ENCODE data around the gene GFOD2.
A peak's percentile ranks its signal among the peaks of the same experiment; 100 is the strongest.
"Not testable (repeated sequence)": the region's sequence is repeated elsewhere in the genome, so short reads cannot be mapped to it uniquely, and the experiment has no call there.

GFOD2 gene

GRCh38 chr16:67702130-67702529 lies 17.0 kb downstream of the GFOD2 start:
- no peak for DNase-seq (ENCODE audit: low spot score)

GRCh38 chr16:67701420-67701819 lies 17.7 kb downstream of the GFOD2 start:
- no peak for DNase-seq (ENCODE audit: low spot score)

DNA sequence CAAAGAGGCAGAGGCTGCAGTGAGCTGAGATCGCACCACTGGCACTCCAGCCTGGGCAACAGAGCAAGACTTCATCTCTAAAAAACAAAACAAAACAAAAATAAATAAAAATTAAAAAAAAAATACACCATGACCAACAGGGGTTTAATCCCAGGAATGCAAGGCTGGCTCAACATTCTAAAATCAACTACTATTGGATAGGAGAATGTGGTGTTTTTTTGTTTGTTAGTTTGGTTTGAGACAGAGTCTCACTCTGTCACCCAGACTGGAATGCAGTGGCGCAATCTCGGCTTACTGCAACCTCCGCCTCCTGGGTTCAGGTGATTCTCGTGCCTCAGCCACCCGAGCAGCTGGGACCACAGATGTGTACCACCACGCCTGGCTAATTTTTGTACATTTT lies 19.9 kb downstream of the GFOD2 start:
- no peak for DNase-seq (ENCODE audit: low spot score)

DNA sequence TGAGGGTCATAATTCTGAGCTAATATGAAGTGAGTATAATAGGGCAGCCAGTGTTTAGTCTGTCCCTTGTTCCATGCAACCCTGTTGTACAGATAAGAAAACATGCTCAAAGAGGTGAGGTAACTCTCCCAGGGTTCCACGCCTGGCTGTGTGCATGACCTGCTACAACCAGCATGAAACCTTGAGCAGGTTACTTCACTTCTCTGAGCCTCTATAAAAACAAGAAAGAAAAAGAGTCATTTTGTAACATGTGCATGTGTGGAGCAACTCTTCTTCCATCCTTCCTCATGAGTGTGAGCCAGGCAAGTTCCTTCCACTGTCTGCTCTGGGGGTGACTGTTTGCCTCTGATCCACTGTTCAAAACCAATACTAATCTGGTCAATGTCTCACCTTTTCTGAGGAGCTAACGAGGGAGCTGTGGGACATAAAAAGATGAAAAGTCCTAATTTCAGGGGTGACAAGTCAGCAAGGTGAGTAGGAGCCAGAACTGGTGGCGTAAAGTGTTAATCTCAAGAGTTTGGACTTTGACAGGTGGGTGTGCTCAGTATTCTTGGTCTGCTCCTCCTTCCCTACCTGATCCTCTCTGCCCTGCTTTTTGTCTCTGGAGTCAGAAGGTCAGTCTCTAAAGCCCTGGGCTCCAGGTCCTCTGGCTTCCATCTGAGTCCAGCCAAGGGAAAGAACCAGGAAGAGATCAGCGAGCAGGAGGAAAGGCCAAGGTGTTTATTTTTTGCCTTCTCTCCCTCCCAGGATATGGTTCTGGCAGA lies 21.5 kb downstream of the GFOD2 start:
- DNase-seq (ENCODE audit: low spot score): no peak

DNA sequence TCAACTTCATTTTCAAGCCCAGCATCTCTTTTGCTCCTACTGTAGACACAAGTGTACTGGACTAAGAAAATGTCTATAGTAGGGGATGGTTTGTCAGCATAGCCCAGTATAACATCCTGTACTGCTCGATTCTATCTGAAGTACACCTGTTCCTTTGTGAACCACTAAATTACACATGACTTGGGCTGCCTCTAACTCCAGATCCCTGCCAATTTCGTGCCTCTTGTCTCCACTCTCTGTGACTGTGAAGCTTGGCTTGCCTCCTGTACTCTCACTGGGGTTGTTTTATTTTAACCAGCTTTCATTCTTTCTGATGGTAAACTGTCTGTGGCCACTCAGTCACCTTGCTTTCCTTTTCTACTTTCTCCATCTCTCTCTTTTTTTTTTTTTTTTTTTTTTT lies 24.5 kb downstream of the GFOD2 start:
- DNase-seq (ENCODE audit: low spot score): no peak

DNA sequence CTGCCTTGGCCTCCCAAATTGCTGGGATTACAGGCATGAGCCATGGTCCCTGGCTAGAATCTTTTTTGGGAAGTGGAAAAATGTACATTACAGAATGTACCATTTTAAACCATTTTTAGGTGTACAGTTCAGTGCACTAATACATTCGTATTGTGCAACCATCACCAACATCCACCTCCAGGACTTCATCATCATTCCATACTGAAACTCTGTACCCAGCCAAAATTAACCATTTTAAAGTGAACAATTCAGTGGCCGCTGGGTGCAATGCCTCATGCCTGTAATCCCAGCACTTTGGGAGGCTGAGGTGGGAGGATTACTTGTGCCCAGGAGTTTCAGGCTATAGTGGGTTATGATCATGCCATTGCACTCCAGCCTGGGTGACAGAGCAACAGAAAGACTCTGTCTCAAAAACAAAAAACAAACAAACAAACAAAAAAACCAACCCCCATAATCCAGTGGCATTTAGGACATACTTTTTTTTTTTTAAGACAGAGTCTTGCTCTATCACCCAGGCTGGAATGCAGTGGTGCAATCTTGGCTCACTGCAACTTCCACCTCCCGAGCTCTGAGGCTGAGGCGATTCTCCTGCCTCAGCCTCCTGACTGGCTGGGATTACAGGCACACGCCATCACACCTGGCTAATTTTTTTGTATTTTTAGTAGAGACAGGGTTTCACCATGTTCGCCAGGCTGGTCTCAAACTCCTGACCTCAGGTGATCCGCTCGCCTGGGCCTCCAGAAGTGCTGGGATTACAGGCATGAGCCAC lies 25.4 kb downstream of the GFOD2 start:
- DNase-seq (ENCODE audit: low spot score): not testable (repeated sequence)

GRCh38 chr16:67685388-67686112 lies 33.6 kb downstream of the GFOD2 start:
- DNase-seq (ENCODE audit: low spot score): no peak

- DNase-seq (ENCODE audit: low spot score): no peak
Observed at GRCh38 chr16:67683767-67684166, 35.3 kb downstream of the GFOD2 start.

- no peak for DNase-seq (ENCODE audit: low spot score)
Observed at GRCh38 chr16:67679935-67680897, 38.9 kb downstream of the GFOD2 start.

DNA sequence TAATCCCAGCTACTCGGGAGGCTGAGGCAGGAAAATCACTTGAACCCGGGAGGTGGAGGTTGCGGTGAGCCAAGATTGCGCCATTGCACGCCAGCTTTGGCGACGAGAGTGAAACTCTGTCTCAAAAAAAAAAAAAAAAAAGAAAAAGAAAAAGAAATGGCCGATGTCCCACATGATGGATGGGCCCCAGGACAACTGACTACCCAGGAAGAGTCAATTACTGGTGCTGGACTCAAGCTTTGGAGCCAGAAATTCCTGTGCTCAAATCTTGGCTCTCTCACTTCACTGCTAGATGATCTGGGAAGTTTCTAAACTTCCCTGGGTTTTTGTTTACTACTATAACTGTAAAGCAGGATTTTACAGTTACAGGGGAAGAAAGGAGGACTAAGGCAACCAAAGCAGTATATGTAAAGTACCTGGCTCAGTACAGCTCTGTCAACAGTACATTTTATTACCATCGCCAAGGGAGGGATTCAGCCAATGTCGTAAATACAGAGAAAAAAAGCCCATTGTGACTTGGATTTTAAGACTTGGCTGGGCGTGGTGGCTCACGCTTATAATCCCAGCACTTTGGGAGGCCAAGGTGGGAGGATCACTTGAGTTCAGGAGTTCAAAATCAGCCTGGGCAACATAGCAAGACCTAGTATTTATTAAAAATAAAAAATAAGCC lies 40.6 kb downstream of the GFOD2 start:
- DNase-seq (ENCODE audit: low spot score): no peak

GRCh38 chr16:67677712-67678111 lies 41.4 kb downstream of the GFOD2 start:
- no peak for DNase-seq (ENCODE audit: low spot score)

DNA sequence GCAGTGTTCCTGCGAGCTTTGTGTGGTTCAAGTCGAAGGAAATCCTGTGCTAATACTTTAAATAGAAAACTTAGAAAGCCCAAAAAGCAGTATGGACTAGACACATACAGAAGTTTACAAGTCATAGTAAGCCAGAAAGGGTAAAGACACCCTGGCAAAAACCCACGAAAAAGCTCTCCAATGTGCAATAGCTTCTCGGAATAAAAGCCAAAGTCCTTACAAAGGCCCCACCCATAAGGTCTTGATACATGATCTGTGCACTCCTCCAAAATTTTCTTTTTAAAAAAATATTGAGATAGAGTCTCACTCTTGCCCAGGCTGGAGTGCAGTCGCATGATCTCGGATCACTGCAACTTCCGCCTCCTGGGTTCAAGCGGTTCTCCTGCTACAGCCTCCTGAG lies 42.2 kb downstream of the GFOD2 start:
- no peak for DNase-seq (ENCODE audit: low spot score)

- no peak for DNase-seq (ENCODE audit: low spot score)
Observed at GRCh38 chr16:67676516-67676915, 42.6 kb downstream of the GFOD2 start.

DNA sequence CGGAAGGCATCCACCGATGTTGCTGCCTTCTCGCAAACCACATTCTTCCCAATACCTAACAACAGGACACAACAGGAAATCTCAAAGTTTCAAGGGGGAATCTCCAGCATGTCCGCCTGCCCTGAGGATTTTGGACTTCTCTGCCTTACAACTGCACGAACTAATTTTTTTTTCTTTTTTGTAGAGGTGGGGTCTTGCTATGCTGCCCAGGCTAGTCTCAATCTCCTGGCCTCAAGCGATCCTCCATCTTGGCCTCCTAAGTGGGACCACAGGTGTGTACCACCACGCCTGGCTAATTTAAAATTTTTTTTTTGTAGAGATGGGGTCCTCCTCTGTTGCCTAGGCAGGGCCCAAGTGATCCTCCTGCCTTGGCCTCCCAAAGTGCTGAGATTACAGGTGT lies 43.1 kb downstream of the GFOD2 start:
- no peak for DNase-seq (ENCODE audit: low spot score)

DNA sequence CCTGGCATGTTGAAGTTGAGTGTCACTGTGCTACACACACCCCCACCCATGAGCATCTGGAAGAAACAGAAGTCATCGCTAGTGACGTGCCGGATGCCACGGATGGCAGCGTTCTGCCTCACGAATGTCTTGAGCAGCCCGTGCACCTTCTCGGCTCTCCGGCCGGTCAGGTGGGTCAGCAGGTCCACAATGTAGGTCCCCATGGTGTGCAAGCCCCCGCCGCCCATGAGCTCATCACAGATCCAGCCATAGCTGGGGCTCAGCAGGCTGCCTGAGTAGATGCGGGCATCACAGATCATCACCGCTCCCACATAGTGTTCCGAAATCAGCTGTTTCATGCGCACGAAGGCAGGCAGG lies 43.6 kb downstream of the GFOD2 start:
- DNase-seq (ENCODE audit: low spot score): no peak

GRCh38 chr16:67674851-67675578 lies 44.1 kb downstream of the GFOD2 start:
- DNase-seq (ENCODE audit: low spot score): no peak

DNA sequence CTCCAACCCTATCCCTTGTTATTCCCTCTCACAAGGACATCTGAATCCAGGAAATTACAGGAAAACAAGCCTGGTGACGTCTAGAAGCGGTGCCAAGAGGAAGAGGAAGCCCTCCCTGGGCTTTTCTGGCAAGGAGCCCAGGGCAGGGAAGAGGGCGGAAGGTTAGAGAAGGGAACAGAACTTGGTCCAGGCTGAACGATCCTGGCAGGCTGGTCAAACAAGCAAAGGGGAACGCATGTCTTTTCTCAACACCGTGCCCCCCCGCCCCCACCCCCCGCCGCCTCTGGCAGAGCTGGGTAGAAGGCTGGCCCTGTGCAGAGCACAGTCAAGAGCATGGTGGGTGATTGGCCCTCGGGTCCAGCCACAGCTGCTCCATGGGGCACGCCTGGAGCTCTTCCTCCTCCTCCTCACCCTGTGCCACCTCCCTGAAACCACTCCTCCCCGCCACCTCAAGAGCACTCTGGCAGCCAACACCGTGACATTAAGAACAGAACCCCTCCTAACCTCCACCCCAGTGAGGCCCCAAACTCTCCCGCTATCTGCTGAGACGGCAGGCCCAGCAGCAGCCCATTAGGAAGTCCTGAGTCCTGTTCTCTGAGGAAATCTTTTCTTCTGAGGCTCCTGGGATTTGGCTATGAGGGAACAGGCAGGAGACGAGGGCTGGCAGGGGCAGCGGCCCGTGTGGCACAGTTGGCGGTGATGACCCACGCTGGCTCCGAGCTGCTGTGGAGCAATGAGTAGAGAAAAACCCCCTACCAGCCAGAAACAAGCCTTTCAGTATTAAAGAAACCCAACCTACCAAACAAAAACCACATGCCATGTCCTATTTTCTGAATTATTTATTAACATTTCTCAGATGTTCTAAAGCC lies 45.2 kb downstream of the GFOD2 start:
- no peak for DNase-seq (ENCODE audit: low spot score)

DNA sequence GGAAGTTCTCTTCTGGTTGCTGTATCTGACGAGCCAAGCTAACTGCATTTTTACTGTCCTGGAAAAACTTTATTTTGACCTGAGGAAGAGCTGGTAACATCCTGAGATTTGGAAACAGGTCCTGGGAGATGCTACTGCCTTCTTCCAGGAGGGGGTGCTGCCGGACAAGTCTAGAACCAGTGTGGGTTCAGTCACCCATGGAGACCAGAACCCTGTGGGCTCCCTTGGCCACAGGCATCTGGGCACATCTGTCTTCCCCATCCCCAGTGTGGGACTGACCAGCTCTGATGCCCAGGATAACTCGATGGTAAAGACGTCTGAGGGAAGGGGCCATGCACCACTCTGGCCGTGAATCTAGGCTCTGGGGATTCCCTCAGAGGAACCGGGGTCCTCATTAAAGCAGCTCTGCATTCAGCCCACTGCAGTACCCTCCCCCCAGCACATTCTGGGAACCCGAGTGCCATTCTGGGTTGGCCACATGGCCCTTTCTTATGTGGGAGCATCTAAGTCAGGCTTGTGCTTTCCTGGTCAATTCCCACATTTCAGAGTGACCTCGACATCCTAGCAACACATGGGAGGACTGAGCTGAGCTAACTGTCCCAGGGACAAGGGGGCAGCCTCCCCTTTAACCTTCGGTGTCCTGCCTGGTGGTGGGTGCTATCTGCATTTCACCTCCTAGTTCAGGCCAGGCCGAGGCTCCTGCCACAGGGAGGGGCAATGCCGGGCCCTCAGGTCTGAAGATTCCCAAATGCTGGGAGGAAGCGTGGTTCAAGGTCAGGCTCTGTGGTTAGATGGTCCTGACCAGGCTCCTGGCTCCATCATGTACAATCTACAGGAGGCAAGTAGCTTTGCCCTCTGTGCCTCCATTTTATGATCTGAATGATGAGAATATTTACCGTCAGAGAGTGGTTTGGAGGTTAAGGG lies 46.1 kb downstream of the GFOD2 start:
- DNase-seq (ENCODE audit: low spot score): peak; percentile 42

All from activated CD4-positive, alpha-beta T cell treated with anti-CD3 and anti-CD28 coated beads, Interleukin-2, Interleukin-4, amounts not matched to agents 100 ng/mL and 50 ng/mL, durations not matched to agents 16 hours and 8 hours (primary cell).